ENCODE data around the gene YJEFN3.

YJEFN3 gene

DNA sequence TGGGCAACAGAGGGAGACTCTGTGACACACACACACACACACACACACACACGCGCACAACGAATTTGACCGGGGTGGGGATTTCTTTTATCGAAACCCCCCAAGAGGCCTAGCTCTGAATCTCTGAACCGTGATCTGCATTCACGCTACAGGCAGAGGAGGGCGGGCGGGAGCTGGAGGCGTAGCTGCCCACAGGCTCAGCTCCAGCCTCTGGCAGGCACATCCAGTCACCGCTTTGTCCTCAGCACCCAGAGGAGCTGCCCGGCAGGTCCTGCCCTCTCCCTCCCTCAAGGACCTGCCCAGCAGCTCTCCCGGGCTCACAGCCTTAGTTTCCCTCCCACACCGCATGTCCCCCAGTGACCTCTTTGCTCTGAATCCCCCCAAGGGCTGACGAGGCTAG lies 29.3 kb downstream of the YJEFN3 start:
- no peak for DNase-seq

DNA sequence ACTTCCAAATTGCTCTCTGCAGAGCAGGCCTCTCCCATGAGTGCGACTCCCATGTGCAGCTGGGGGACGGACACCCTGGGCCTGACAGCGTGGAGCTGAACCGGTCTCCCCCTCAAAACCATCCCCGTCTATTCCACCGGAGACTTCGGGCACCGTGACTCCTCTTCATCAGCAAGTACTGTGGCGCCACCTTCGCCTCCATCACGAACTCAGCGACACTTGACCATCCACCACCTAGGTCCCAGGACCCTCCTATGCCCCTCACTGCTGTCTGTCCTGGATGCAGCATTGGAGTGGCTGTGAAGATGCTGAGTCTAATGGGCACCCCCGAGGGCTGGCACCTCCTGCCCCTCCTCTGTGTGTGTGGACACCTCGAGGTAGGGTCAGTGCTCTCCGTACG lies 29.9 kb downstream of the YJEFN3 start:
- no peak for DNase-seq

DNA sequence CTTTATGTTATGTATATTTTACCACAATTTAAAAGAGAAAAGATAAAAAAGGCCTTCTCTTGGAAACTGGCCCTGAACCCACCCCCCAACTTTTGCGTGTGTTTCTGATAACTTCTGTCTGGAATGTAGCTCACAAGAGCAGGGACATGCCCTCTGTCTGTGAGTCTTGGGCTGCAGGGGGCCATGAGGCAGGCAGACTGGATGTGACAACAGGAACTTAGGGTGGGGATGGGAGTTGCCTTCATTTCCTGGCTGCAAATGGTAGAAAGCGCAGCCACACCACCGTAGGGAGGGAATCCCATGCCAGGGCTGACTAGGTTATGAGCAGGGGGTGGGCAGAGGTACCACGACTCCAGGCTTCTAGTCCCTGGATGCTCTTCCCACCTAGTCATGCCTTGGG lies 31.2 kb downstream of the YJEFN3 start:
- DNase-seq: no peak

DNA sequence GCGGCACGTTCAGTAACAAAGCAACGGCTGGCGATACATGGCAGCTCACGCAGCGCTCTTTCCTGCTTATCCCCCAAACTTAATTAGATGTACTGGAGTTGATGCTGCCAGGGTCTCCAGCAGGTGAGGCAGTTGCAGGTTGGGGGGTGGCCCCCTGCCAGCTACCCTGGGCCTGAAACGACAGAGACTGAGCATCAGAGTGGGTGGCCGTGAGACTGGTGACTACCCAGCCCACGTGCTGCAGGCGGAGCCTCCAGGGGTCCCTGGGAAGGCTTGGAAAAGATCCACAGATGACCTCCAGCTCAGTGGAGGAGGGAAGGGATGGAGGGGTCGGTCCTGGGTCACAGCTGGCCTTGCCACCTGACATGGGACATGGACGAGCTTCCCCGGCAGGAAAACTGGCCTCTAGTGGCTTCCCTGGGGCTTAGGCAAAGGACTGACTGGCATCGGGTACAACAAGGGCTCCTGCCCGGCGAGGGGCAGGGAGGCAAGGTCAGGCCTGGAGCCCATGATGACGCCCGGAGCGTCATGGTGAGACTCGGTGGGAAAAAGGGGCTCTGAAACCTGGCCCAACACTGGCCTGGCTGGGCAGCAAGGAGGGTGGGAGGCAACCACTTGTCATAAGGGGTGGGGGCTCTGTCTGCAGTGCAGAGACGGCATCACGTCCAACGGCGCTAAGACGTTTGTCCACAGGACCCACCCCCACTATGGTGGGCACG lies 33.4 kb downstream of the YJEFN3 start:
- DNase-seq: no peak

DNA sequence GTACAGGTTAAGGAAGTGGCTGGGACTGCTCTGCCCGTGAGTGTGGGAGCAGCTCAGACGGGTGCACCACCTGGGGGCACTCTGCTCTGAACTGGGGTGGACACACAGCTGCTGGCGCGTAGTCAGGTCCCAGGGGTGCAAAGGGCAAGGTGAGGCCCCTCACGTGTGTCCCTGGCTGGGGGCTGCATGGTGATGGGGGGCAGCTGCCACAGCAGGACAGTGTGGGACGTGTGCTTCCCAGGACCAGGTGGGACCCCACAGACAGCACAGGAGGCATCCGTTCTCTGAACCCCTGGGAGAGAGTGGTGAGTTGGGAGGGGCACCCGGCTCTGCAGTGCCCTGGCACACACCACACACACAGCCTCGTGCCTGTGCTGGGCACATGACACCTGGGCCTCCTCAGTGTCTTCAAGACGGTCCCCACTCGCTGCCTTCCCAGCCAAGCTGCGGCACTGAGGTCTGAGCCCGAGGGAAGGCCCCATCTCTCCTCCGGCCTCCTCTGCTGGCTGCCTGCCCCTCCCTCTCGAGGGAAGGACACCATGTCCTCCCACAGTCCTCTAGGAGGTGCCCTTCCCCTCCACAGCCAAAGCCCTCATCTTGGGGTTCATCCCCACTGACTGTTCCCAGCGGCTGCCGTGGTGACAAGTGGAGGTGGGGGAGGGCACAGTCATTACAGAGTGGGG lies 34.1 kb downstream of the YJEFN3 start:
- peak; percentile 21 for DNase-seq

DNA sequence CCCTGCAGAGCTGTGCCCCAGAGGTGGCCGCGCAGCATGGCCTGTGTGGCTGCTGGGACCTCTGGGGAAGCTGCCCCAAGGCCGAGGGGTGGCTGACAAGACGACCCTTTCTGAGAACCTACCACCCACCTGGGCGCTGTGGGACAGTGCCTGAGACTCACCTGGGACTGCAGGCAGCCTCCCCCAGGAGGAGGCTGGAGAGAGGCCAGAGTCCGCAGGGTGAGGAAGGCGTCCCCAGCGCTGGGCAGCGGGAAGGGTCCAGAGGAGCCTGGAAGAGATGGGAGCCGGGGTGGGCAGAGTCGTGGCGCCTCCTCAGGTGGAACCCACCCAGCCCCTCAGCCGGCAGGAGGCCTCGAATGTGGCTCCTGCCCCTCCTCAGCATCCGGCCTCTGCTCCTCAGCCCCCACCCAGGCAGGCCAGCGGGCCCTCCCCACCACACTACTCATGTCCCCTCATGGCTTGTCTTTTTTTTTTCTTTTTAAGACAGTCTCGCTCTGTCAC lies 34.7 kb downstream of the YJEFN3 start:
- no peak for DNase-seq

DNA sequence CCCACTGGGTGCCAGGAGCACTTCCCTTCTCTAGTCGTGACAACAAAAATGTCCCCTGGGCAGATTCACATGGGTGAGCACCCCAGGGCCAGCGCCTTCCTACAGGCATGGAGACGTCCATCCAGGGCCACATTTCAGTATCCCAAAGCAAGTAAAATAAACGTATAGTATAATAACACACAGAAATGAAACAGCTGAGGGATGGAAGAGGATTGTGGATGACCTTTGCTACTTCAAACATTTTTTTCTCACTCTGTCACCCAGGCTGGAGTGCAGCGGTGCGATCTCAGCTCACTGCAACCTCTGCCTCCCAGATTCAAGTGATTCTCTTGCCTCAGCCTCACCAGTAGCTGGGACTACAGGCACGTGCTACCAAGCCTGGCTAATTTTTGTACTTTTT lies 37.6 kb downstream of the YJEFN3 start:
- no peak for DNase-seq

DNA sequence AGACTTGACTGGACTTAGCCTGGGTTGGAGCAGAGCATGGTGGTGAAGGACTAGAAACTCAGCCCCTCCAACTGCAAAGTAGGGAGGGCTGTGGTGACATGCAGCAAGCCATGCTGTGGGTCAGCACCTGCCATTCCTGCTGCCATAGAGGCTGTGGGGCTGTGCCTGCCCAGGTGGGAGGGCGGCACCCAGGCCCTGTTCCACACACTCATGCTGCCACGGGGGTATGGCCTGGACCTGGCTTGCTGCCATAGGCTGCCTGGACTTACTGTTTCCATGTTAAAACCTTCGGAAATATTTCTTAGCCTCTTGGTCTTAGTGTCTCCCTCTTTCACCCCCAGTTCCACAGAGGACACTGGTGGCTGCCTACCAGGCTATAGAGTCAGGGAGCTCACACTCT lies 38.7 kb downstream of the YJEFN3 start:
- no peak for DNase-seq

DNA sequence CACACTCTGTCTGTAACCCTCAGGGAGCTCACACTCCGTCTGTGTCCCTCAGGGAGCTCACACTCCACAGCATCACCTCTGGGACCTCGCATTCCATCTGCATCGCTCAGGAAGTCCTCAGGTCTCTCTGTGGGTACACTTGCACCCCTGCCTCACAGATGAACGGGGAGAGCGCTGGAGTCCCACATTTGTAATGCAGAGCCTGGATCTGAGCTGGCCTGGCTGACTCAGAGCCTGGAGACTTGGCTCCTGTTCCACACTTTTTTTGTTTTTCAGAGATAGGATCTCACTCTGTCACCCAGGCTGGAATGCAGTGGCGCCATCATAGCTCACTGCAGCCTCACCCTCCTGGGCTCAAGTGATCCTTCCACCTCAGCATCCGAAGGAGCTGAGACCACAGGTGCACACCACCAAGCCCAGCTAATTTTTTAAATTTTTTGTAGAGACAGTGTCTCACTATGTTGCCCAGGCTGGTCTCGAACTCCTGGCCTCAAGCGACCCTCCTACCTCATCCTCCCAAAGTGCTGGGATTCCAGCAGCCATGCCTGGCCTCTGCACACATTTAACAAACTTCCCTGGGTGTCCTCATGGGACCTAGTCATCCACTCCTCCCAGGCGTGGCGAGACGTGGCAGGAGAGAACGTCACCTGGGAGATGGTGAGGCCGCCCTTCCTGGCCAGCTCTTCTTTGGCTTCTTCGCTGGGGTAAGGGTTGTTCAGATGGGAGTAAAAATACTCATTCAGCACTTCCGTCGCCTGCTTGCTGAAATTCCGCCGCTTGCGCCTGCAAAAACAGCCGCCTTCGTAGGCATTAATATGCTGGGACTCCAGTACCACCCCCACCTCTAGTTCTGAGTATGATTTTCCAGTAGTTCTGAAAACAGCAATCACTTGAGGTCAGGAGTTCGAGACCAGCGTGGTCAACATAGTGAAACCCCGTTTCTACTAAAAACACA lies 40.4 kb downstream of the YJEFN3 start:
- no peak for DNase-seq

DNA sequence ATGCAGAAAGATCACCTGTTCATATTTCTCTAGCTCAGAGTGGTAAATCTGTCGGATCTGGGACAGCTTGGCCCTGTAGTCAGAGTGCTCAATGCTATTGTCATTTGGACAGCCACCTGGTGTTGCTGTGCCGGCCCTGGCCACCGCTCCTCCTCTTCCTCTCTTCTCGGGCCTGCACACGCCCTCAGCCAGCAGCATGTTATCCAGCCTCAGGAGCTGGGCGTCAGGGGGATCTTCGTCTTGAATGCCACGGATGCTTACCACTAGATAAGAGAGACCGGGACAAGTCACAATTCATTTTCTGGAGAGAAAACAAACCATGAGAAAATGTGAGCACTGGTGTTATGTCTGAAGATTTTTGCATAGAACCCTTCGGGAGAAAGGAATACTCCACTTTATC lies 41.9 kb downstream of the YJEFN3 start:
- DNase-seq: no peak

DNA sequence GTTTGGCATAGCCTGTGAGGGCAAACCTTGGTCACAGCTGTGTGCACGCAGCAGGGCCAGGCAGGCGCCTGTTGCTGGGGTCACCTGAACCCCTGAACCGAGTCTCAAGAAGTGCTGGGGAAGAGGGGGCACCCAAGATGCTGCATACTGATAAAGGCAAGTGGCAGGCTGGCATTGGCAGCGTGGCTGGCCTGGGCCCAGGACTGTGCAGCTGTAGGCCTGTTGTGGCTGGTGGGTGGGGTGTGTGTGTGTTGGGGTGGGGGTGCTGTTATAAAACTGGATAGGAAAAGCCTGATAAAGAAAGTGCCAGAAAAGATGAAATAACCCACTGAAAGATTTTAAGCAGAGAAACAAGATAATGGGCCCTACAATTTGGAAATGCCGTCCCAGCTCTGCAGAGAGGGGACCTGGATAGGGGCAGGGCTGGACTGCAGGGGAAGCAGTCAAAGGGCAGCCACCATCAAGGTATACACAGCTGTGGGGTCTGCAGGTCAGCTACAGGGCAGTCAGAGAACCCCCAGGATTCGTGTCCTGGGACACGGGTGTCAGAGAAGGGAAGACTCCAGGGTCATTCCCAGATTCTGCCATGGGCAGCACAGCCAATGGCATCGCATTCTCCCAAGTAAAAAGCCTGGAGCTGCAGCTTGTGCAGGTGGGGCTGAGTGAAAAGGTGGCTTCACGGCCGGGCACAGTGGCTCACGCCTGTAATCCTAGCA lies 42.5 kb downstream of the YJEFN3 start:
- DNase-seq: no peak

DNA sequence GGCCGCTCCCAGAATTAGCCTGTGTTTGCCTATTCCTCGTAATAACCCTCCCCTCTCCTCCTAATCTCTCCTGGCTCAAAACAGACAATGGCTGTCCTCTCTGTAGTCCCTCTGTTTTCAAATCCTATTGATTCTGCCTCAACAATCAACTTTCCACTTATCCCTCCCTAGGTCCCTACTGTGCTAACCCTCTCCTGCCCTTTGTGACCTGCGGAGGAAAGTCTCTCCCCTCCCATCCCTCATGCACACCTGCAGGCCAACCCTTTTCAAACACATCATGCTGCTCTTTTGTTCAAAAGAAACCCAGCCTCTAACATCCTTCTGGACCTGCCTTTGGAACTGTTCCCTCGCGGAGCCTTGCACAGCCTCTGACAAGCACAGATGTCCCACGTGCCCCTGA lies 46.7 kb downstream of the YJEFN3 start:
- no peak for DNase-seq

DNA sequence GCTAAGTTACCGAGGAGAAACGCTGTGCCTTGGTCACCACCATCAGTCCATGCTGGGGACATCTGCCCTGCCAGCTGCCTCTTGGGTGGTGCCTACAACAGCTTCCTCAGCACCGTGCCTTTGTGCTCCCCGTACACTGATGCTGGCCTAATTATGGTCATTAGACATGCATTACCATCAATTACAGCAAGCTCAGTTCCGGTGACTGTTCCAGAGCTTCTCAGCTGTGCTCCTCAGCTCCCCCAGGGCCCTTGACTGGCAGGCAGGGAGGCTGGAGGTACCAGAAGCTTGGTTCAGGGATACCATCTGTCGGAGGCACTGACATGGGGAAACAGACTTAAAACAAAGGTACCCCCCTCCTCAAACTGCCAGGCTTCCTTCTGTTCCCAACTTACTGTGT lies 49.5 kb downstream of the YJEFN3 start:
- DNase-seq: no peak

DNA sequence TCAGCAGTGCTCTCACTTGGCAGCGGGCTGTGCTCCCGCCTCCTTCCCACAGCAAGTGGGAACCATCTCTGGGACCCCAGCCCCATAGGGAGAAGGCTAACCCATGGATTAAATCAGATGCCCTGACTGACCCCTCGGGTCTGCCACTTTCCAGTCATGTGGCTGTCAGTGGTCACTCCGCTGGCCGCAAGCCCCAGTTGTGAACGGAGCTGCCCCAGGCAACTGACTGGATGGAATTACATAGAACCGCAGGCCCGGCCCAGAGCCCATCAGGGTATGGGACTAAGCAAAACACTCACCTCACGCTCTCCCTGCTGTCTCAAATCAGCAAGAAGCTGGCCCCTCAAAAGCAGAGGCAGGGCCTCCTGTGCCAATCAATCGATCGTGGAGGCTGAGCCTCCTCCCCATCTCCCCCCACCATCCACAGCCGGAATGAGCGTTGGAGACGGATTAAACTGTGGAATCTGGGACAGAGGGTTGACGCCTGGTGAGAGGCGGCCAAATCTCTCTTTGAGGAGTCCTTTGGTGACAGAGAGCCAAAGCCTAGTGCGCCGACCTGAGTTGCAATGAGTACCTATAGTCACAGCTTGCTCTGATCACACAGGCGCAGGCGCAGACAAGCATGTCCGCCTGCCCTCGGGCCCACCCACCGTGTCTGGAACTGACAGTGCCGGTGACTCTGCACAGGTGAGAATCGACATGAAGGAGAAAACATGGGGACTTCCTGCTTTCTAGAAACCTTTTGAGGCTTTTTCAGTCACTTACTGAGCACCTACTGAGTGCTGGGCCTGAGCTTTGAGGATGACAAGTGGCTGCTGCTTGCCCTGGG lies 51.0 kb downstream of the YJEFN3 start:
- DNase-seq: no peak

DNA sequence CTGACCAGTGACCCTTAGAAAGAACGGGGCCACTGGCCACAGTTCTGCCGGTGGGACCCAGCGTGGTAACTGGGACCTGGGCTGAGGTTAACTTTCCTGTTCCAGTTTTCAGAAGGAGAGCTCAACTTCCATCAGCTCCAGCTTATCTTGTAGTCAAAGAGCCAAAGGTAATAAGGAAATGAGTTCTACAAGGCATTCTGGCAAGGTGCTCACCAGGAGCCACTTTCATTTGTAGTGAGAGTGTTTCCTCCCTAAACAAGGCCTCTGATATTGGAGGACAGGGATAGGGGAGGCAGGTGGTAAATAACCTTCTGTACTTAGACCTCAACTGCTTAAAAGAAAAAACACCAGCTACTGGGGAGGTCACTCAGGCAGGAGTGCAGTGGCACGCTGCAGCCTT lies 51.7 kb downstream of the YJEFN3 start:
- DNase-seq: no peak

DNA sequence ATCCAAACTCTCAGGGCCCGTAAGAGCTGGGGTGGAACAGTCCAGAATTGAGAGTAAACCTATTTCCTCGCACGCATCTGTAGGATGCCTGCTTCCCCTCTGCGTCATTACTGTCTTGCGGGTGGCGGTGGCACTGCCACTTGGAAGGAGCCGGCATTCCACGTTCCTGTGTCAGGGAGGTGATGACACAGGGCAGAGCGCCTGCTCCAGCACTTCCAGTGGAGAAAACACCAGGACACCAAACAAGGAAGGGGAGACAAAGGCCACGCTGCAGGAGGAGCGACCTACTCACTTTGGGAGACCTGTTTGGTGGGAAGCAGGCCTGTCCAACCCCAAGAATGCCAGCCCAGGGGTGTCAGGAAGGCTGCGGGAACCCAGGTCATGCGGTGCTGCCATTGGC lies 52.7 kb downstream of the YJEFN3 start:
- no peak for DNase-seq

DNA sequence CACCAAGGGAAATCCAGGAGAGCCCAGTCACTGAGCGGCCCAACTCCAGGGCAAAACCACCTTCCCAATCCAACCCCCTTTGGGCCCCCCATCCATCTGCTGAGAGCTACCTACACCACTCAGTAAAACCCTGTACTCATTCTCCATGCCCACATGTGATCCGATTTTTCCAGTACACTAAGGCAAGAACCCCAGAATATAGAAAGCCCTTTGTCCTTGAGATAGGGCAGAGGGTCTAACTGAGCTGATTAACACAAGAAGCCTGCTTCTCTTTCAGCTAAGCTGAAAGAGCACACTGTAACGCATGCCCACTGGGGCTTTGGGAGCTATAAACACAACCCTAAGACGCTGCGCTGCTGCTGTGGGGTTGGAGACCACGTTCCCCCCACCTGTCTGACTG lies 53.8 kb downstream of the YJEFN3 start:
- no peak for DNase-seq

DNA sequence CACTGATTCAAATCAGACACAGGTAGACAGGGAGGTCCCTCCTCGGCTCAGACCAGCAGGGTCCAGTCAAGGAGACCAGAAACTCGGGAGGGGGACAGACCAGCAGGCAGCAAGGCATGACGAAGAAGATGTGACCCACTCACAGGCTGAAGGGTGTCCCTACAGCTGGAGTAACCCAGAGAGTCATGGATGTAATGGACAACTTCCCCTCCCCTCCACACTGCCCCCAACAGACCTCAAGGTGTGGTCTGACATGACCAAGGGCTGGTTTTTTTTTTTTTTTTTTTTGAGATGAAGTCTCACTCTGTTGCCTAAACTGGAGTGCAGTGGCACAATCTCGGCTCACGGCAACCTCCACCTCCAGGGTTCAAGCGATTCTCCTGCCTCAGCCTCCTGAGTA lies 55.6 kb downstream of the YJEFN3 start:
- no peak for DNase-seq

Data from stimulated activated CD4-positive, alpha-beta T cell treated with anti-CD3 and anti-CD28 coated beads, Interleukin-4, amount 100 ng/mL, for 24 hours (primary cell).